ENCODE results near the gene APH1B.

APH1B gene

DNA sequence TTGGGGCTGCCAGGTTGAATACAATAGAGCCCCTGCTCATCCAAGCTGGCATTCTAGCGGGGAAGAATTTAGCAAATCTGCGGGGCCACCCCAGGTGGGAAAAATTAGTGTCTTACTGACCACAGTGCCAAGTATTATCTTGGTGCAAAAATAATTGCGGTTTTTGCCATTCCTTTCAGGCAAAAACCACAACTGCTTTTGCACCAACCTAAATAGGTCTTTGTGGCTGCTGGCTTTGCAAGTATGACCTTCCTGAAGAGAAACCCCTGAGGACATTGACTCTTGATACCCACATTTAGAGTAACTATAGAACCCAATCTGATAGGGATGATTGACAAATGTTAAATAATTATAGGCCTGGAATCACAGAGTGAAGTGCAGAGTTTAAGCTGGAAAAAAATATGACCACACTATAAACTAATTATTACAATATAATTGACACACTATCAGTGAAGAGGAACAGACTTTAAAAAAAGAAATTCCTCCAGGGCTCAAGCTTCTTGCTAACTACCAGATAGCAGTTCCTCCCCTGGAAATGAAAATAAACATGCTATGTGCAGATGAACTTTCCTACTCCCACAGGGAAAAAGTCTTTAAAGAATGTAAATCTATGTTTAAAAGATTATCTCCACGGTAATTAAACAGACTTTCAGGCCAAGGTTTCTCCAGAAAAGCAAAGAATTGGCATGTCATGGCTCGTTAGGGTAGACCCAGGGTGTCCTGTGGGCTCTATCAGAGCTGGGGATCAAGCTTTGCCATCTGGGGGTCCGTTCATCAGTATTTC, 69.9 kb downstream of the APH1B start:
- H3K4me1 ChIP-seq (ENCODE audit: control insufficient read depth in 1 of 2, insufficient read depth in 2 of 2, low read length in 2 of 2), result peaks cover 0 to 2% of the 10 kb centered on the region in 2 donors
- no peak overlapping the region for H3K27ac ChIP-seq (ENCODE audit: low read depth, low read length)
- no peaks in the 10 kb centered on the region for H3K9me3 ChIP-seq (ENCODE audit: control insufficient read depth in 1 of 2, low read length in 2 of 2)
- no peaks in the 10 kb centered on the region for H3K27me3 ChIP-seq (ENCODE audit: control insufficient read depth in 1 of 2, insufficient read depth in 2 of 2, low read length in 2 of 2)
- no peaks in the 10 kb centered on the region for H3K36me3 ChIP-seq (ENCODE audit: control insufficient read depth in 1 of 2, insufficient read depth in 2 of 2, low read length in 2 of 2)
- H3K4me3 ChIP-seq (ENCODE audit: low read depth in 1 of 2, low read length in 2 of 2), result no peak overlapping the region
- H3K9ac ChIP-seq (ENCODE audit: low read depth in 1 of 2, low read length in 2 of 2), result no peak overlapping the region

DNA sequence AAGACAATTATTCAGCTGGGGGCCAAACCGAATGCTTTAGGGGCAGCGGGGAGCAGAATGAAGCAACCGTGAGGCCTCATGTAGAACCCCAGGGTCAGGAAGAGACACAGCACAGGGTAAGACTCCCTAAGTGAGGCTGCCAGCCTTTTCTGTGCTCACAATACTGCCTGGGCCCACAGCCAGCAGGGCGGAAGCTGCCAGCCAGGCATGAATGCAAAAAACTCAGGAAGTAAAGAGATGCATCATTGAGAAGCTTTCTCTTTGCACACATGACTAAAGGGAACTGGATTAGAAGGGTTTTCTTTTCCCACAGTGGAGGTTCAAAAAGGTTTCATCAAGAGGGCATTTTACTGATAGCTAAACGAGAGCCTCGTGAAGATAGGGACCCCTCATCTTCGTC, 71.0 kb downstream of the APH1B start:
- no peak overlapping the region for H3K9ac ChIP-seq (ENCODE audit: low read depth in 1 of 2, low read length in 2 of 2)
- H3K36me3 ChIP-seq (ENCODE audit: control insufficient read depth in 1 of 2, insufficient read depth in 2 of 2, low read length in 2 of 2), result no peaks in the 10 kb centered on the region
- H3K4me3 ChIP-seq (ENCODE audit: low read depth in 1 of 2, low read length in 2 of 2), result no peak overlapping the region
- H3K9me3 ChIP-seq (ENCODE audit: control insufficient read depth in 1 of 2, low read length in 2 of 2), result no peaks in the 10 kb centered on the region
- H3K4me1 ChIP-seq (ENCODE audit: control insufficient read depth in 1 of 2, insufficient read depth in 2 of 2, low read length in 2 of 2), result peaks cover 0 to 3% of the 10 kb centered on the region in 2 donors
- H3K27ac ChIP-seq (ENCODE audit: low read depth, low read length), result no peak overlapping the region
- no peaks in the 10 kb centered on the region for H3K27me3 ChIP-seq (ENCODE audit: control insufficient read depth in 1 of 2, insufficient read depth in 2 of 2, low read length in 2 of 2)

DNA sequence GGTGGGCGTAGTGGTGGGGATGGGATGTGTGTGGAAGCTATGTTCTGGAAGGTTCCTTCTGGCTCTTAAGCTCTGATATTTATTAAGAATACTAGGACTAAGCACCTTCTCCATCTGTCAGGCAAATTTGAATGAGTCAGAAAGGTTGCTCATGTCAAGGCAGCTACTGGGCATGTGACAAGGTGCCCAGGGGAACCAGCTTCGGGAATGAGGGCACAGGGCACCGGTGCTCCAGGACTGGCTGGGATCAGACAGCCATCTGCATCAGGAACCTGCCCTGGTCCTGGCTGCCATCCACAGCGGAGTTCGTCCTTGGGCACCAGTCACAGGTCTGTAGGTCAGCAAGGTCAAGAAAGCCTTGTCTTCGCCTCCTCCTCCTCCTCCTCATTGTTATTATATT, 71.8 kb downstream of the APH1B start:
- Histone ChIP-seq H3K36me3 (ENCODE audit: control insufficient read depth in 1 of 2, insufficient read depth in 2 of 2, low read length in 2 of 2) (no peaks in the 10 kb centered on the region), H3K9ac (ENCODE audit: low read depth in 1 of 2, low read length in 2 of 2) (no peak overlapping the region), H3K27me3 (ENCODE audit: control insufficient read depth in 1 of 2, insufficient read depth in 2 of 2, low read length in 2 of 2) (no peaks in the 10 kb centered on the region), H3K9me3 (ENCODE audit: control insufficient read depth in 1 of 2, low read length in 2 of 2) (no peaks in the 10 kb centered on the region), H3K4me1 (ENCODE audit: control insufficient read depth in 1 of 2, insufficient read depth in 2 of 2, low read length in 2 of 2) (peaks cover 6 to 10% of the 10 kb centered on the region in 2 donors), H3K27ac (ENCODE audit: low read depth, low read length) (no peak overlapping the region), H3K4me3 (ENCODE audit: low read depth in 1 of 2, low read length in 2 of 2) (no peak overlapping the region)

DNA sequence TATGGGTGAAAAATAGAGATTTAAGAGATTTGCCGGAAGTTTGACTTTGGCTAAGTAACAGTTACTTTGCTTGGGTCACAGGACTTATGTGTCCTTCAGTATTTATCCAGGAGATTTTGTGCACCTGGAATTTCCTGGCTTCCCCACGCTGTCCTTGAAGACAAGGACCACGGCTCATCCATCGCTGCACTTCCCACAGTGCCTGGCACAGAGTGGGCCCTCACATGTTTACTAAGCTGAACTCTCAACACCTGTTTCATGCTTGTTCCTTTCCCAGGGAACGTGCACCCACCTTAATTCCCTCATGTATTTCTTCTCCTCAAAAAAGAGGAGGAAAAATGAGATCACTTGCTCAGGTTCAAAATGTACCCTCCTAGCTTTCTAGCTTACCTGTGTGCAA, 72.2 kb downstream of the APH1B start:
- no peaks in the 10 kb centered on the region for H3K27me3 ChIP-seq (ENCODE audit: control insufficient read depth in 1 of 2, insufficient read depth in 2 of 2, low read length in 2 of 2)
- H3K27ac ChIP-seq (ENCODE audit: low read depth, low read length), result no peak overlapping the region
- H3K4me3 ChIP-seq (ENCODE audit: low read depth in 1 of 2, low read length in 2 of 2), result no peak overlapping the region
- no peaks in the 10 kb centered on the region for H3K9me3 ChIP-seq (ENCODE audit: control insufficient read depth in 1 of 2, low read length in 2 of 2)
- H3K4me1 ChIP-seq (ENCODE audit: control insufficient read depth in 1 of 2, insufficient read depth in 2 of 2, low read length in 2 of 2), result peaks cover 6 to 15% of the 10 kb centered on the region in 2 donors
- no peak overlapping the region for H3K9ac ChIP-seq (ENCODE audit: low read depth in 1 of 2, low read length in 2 of 2)
- no peaks in the 10 kb centered on the region for H3K36me3 ChIP-seq (ENCODE audit: control insufficient read depth in 1 of 2, insufficient read depth in 2 of 2, low read length in 2 of 2)

GRCh38 chr15:63350178-63350621, 72.8 kb downstream of the APH1B start:
- H3K36me3 ChIP-seq (ENCODE audit: control insufficient read depth in 1 of 2, insufficient read depth in 2 of 2, low read length in 2 of 2), result no peaks in the 10 kb centered on the region
- no peak overlapping the region for H3K9ac ChIP-seq (ENCODE audit: low read depth in 1 of 2, low read length in 2 of 2)
- no peaks in the 10 kb centered on the region for H3K27me3 ChIP-seq (ENCODE audit: control insufficient read depth in 1 of 2, insufficient read depth in 2 of 2, low read length in 2 of 2)
- H3K27ac ChIP-seq (ENCODE audit: low read depth, low read length), result no peak overlapping the region
- no peaks in the 10 kb centered on the region for H3K9me3 ChIP-seq (ENCODE audit: control insufficient read depth in 1 of 2, low read length in 2 of 2)
- no peak overlapping the region for H3K4me3 ChIP-seq (ENCODE audit: low read depth in 1 of 2, low read length in 2 of 2)
- peaks cover 12 to 21% of the 10 kb centered on the region in 2 donors for H3K4me1 ChIP-seq (ENCODE audit: control insufficient read depth in 1 of 2, insufficient read depth in 2 of 2, low read length in 2 of 2)

- peaks cover 13 to 22% of the 10 kb centered on the region in 2 donors for H3K4me1 ChIP-seq (ENCODE audit: control insufficient read depth in 1 of 2, insufficient read depth in 2 of 2, low read length in 2 of 2)
Measured at GRCh38 chr15:63351170-63351569, 73.8 kb downstream of the APH1B start.

DNA sequence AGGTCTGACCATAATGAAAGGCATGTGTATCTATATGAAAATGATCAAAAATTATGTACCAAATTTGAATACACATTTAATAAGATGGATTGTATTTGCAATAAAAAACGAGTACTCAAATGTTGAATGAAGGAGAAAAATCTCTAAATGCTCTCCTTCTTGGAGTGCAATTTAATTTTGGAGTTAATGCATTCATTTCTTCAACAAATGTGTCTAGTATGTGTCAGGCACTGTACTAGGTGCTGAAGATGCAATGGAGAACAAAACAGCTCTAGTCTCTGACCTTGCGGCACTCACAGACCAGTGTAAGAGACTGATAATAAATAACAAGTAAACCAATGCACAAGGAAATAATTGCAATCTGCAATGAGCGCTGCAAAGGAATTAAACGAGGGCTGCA, 75.4 kb downstream of the APH1B start:
- H3K9me3 ChIP-seq (ENCODE audit: control insufficient read depth in 1 of 2, low read length in 2 of 2), result no peaks in the 10 kb centered on the region
- peaks cover 13 to 22% of the 10 kb centered on the region in 2 donors for H3K4me1 ChIP-seq (ENCODE audit: control insufficient read depth in 1 of 2, insufficient read depth in 2 of 2, low read length in 2 of 2)
- H3K4me3 ChIP-seq (ENCODE audit: low read depth in 1 of 2, low read length in 2 of 2), result no peak overlapping the region
- H3K27me3 ChIP-seq (ENCODE audit: control insufficient read depth in 1 of 2, insufficient read depth in 2 of 2, low read length in 2 of 2), result no peaks in the 10 kb centered on the region
- H3K9ac ChIP-seq (ENCODE audit: low read depth in 1 of 2, low read length in 2 of 2), result no peak overlapping the region
- H3K27ac ChIP-seq (ENCODE audit: low read depth, low read length), result no peak overlapping the region
- no peaks in the 10 kb centered on the region for H3K36me3 ChIP-seq (ENCODE audit: control insufficient read depth in 1 of 2, insufficient read depth in 2 of 2, low read length in 2 of 2)

More at GRCh38 chr15:63351170-63351569, 73.8 kb downstream of the APH1B start:
- H3K9me3 ChIP-seq (ENCODE audit: control insufficient read depth in 1 of 2, low read length in 2 of 2), result no peaks in the 10 kb centered on the region
- H3K9ac ChIP-seq (ENCODE audit: low read depth in 1 of 2, low read length in 2 of 2), result no peak overlapping the region
- no peak overlapping the region for H3K27ac ChIP-seq (ENCODE audit: low read depth, low read length)
- H3K4me3 ChIP-seq (ENCODE audit: low read depth in 1 of 2, low read length in 2 of 2), result no peak overlapping the region
- no peaks in the 10 kb centered on the region for H3K36me3 ChIP-seq (ENCODE audit: control insufficient read depth in 1 of 2, insufficient read depth in 2 of 2, low read length in 2 of 2)
- H3K27me3 ChIP-seq (ENCODE audit: control insufficient read depth in 1 of 2, insufficient read depth in 2 of 2, low read length in 2 of 2), result no peaks in the 10 kb centered on the region

GRCh38 chr15:63353261-63353660, 75.9 kb downstream of the APH1B start:
- Histone ChIP-seq H3K4me3 (ENCODE audit: low read depth in 1 of 2, low read length in 2 of 2) (no peak overlapping the region), H3K9me3 (ENCODE audit: control insufficient read depth in 1 of 2, low read length in 2 of 2) (no peaks in the 10 kb centered on the region), H3K9ac (ENCODE audit: low read depth in 1 of 2, low read length in 2 of 2) (no peak overlapping the region), H3K4me1 (ENCODE audit: control insufficient read depth in 1 of 2, insufficient read depth in 2 of 2, low read length in 2 of 2) (peaks cover 13 to 21% of the 10 kb centered on the region in 2 donors), H3K27ac (ENCODE audit: low read depth, low read length) (no peak overlapping the region), H3K27me3 (ENCODE audit: control insufficient read depth in 1 of 2, insufficient read depth in 2 of 2, low read length in 2 of 2) (no peaks in the 10 kb centered on the region), H3K36me3 (ENCODE audit: control insufficient read depth in 1 of 2, insufficient read depth in 2 of 2, low read length in 2 of 2) (no peaks in the 10 kb centered on the region)

DNA sequence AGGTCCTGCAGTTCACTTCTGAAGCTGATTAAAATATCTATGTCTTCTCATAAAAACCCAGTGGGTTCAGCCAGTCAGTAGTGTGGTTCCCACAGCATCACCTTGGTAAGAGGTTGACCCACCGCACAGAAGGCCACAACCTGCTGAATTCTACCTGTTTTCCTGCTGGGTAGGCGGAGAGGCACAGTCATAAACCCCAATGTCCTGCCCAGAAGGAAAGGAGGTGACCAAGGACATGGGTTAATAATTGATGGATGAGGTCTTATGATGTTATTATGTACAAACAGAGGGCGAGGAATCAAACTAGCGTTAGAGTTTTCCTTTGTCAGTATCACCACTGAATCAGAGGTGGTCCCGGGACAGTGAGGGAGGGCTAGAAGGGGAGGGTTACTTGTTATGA, 76.5 kb downstream of the APH1B start:
- Histone ChIP-seq H3K4me3 (ENCODE audit: low read depth in 1 of 2, low read length in 2 of 2) (no peak overlapping the region), H3K9me3 (ENCODE audit: control insufficient read depth in 1 of 2, low read length in 2 of 2) (no peaks in the 10 kb centered on the region), H3K27ac (ENCODE audit: low read depth, low read length) (no peak overlapping the region), H3K27me3 (ENCODE audit: control insufficient read depth in 1 of 2, insufficient read depth in 2 of 2, low read length in 2 of 2) (no peaks in the 10 kb centered on the region), H3K4me1 (ENCODE audit: control insufficient read depth in 1 of 2, insufficient read depth in 2 of 2, low read length in 2 of 2) (peaks cover 13 to 20% of the 10 kb centered on the region in 2 donors), H3K36me3 (ENCODE audit: control insufficient read depth in 1 of 2, insufficient read depth in 2 of 2, low read length in 2 of 2) (no peaks in the 10 kb centered on the region), H3K9ac (ENCODE audit: low read depth in 1 of 2, low read length in 2 of 2) (no peak overlapping the region)

- Histone ChIP-seq H3K27ac (ENCODE audit: low read depth, low read length) (no peak overlapping the region), H3K9ac (ENCODE audit: low read depth in 1 of 2, low read length in 2 of 2) (no peak overlapping the region), H3K9me3 (ENCODE audit: control insufficient read depth in 1 of 2, low read length in 2 of 2) (no peaks in the 10 kb centered on the region), H3K36me3 (ENCODE audit: control insufficient read depth in 1 of 2, insufficient read depth in 2 of 2, low read length in 2 of 2) (no peaks in the 10 kb centered on the region), H3K4me3 (ENCODE audit: low read depth in 1 of 2, low read length in 2 of 2) (no peak overlapping the region), H3K4me1 (ENCODE audit: control insufficient read depth in 1 of 2, insufficient read depth in 2 of 2, low read length in 2 of 2) (peaks cover 13 to 20% of the 10 kb centered on the region in 2 donors), H3K27me3 (ENCODE audit: control insufficient read depth in 1 of 2, insufficient read depth in 2 of 2, low read length in 2 of 2) (no peaks in the 10 kb centered on the region)
Measured at GRCh38 chr15:63354821-63355650, 77.6 kb downstream of the APH1B start.
